ENCODE data around the gene SLC22A17.

The SLC22A17 gene

GRCh38 chr14:23376482-23377197 lies 24.0 kb upstream of the SLC22A17 start, which contains the start of gene CMTM5:
TSS of gene CMTM5 (plus strand) at chr14:23377046. CDS start at chr14:23377252, 206 bp downstream.
- no peak for TF ChIP-seq ZNF274 (IDR thresholded peaks at IDR 0.05; ENCODE audit: low read depth, low read length)
- H3K4me3 ChIP-seq (ENCODE audit: low read length) = no peak within 1 kb of the TSS

DNA sequence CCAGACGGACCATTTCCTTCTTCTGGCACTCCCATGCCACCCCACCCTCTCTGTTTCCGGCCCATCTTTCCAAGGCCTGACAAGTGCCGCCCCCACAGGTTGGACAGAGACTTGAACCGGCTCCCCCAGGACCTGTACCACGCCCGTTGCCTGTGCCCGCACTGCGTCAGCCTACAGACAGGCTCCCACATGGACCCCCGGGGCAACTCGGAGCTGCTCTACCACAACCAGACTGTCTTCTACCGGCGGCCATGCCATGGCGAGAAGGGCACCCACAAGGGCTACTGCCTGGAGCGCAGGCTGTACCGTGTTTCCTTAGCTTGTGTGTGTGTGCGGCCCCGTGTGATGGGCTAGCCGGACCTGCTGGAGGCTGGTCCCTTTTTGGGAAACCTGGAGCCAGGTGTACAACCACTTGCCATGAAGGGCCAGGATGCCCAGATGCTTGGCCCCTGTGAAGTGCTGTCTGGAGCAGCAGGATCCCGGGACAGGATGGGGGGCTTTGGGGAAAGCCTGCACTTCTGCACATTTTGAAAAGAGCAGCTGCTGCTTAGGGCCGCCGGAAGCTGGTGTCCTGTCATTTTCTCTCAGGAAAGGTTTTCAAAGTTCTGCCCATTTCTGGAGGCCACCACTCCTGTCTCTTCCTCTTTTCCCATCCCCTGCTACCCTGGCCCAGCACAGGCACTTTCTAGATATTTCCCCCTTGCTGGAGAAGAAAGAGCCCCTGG lies 23.0 kb upstream of the SLC22A17 start:
- TF ChIP-seq ZNF274 (IDR thresholded peaks at IDR 0.05; ENCODE audit: low read depth, low read length) = no peak
- no peak overlapping the region for H3K4me3 ChIP-seq (ENCODE audit: low read length)

DNA sequence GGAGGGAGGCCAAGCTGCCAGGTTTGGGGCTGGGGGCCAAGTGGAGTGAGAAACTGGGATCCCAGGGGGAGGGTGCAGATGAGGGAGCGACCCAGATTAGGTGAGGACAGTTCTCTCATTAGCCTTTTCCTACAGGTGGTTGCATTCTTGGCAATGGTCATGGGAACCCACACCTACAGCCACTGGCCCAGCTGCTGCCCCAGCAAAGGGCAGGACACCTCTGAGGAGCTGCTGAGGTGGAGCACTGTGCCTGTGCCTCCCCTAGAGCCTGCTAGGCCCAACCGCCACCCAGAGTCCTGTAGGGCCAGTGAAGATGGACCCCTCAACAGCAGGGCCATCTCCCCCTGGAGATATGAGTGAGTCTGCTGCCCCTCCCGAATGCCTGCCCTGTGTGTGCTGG lies 20.4 kb upstream of the SLC22A17 start:
- no peak for TF ChIP-seq ZNF274 (IDR thresholded peaks at IDR 0.05; ENCODE audit: low read depth, low read length)
- no peak overlapping the region for H3K4me3 ChIP-seq (ENCODE audit: low read length)

- TF ChIP-seq ZNF274 (IDR thresholded peaks at IDR 0.05; ENCODE audit: low read depth, low read length) = no peak
Observed at GRCh38 chr14:23372509-23372908, 19.8 kb upstream of the SLC22A17 start, which contains the start of gene IL25. TSS of gene IL25 (plus strand) at chr14:23372809.

DNA sequence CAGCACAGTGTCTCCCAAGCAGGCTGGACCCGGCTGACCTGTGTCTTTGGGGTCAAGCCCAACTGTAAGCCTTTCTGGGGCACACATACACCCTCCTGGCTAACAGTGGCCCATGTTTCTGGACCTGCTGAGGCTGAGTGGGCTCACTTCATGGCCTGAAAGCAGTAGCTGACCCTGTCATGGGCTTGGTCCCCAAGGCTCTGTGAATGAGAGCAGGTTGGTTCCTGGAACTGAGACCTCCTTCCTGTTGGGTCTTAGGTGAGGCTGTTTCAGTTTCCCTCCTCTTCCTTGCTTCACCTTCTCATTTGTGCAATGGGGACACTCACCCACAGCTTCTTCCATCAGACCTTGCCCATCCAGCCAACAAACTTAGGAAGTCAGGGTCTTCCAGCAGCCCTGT lies 19.2 kb upstream of the SLC22A17 start:
- no peak overlapping the region for H3K4me3 ChIP-seq (ENCODE audit: low read length)
- TF ChIP-seq ZNF274 (IDR thresholded peaks at IDR 0.05; ENCODE audit: low read depth, low read length) = no peak

More at GRCh38 chr14:23372509-23372908, 19.8 kb upstream of the SLC22A17 start, which contains the start of gene IL25:
- H3K4me3 ChIP-seq (ENCODE audit: low read length) = no peak within 1 kb of the TSS

DNA sequence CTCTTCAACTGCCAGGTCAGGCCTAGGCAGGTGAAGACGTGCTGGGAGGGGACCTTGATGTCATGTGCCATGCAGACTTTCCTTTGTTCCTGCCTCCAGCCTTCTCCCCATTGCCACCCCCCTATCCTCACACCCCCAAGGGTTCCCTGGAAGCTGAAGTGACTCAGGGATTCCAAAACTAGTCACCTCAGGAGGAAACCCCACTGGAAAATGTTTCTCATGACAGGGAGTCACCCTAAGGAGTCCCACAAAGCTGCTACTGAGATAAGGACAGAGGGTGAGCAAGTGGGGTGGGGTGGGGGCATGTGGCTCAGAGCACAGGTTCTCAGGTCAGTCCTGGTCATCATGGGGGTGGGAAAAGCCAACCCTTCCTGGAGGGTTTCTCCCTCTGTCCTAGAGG lies 17.5 kb upstream of the SLC22A17 start:
- H3K4me3 ChIP-seq (ENCODE audit: low read length) = no peak overlapping the region
- TF ChIP-seq ZNF274 (IDR thresholded peaks at IDR 0.05; ENCODE audit: low read depth, low read length) = no peak

GRCh38 chr14:23366426-23366921 lies 13.8 kb upstream of the SLC22A17 start:
- no peak overlapping the region for H3K4me3 ChIP-seq (ENCODE audit: low read length)
- no peak for TF ChIP-seq ZNF274 (IDR thresholded peaks at IDR 0.05; ENCODE audit: low read depth, low read length)

DNA sequence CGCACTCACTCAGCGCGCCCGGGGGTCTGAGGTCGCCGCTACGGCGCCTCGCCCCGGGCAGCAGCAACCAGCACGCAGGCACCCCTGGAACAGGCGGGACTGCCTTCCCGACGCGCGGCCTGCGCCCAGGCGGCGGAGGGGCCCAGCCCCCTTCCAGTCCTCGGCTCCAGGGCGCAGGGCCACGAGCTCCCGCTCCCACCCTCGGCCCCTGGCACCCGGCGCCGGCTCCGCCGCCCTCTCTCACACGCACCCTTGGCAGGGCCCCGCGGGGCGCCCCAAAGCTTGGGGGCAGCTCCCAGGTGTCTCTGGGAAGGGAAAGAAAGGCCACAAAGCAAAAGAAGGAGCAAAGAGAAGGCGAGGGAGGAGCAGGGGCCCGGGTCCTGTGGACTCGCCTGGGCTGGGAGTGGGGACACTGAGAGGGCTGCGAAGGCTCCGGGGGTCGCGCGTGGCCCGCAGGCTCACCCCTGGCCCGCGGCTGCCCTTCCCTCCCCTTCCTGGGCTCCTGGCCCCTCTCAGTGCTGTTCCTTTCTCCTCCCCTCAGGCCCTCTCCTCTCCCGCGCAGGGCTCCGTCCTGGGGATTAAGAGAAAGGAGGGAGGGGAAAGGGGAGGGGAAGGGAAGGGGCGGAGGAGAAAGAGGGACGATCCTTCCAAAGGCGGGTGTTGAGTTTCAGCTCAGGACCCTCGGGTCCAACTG lies 13.2 kb upstream of the SLC22A17 start:
- TF ChIP-seq ZNF274 (IDR thresholded peaks at IDR 0.05; ENCODE audit: low read depth, low read length) = no peak
- no peak overlapping the region for H3K4me3 ChIP-seq (ENCODE audit: low read length)

DNA sequence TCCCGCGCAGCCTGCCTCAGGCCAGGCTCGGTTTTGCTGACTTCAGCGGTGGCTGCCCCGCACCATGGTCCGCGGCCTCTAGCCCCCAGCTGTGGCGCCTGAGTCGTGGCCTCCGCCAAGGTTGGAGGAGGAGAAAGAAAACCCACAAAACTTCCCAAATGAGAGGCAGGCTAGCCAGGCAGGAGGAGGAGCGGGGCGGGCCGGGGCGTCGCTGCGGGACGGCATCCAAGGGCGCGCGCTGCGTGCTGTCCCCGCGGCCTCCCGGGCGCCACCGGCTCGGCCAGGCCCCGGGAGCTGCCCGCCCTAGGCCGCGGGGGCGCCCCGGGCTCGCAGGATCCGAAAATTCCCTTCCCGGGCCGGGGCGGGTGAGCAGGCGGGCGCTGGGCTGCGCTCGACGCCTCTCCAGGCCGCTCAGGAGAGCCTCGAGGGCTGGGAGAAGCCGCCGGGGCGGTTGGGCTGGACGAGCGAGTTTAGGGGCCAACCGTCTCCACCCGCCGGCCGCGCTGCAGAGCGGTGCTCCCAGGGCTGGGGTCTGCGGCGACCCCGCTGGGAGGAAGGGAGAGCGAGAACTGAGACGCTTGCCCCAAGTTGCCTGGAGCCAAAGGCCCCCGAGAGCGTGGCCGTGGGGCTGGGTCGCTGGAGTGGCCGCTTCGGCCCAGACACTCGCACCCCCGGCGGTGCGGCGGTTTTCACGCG lies 12.5 kb upstream of the SLC22A17 start, which contains the start of gene EFS:
EFS (minus strand) TSS at position 137 of the 696 bp plus-strand sequence. CDS start 147 bp downstream, outside the sequence.
- H3K4me3 ChIP-seq (ENCODE audit: low read length) = no peak within 1 kb of the TSS
- no peak for TF ChIP-seq ZNF274 (IDR thresholded peaks at IDR 0.05; ENCODE audit: low read depth, low read length)

DNA sequence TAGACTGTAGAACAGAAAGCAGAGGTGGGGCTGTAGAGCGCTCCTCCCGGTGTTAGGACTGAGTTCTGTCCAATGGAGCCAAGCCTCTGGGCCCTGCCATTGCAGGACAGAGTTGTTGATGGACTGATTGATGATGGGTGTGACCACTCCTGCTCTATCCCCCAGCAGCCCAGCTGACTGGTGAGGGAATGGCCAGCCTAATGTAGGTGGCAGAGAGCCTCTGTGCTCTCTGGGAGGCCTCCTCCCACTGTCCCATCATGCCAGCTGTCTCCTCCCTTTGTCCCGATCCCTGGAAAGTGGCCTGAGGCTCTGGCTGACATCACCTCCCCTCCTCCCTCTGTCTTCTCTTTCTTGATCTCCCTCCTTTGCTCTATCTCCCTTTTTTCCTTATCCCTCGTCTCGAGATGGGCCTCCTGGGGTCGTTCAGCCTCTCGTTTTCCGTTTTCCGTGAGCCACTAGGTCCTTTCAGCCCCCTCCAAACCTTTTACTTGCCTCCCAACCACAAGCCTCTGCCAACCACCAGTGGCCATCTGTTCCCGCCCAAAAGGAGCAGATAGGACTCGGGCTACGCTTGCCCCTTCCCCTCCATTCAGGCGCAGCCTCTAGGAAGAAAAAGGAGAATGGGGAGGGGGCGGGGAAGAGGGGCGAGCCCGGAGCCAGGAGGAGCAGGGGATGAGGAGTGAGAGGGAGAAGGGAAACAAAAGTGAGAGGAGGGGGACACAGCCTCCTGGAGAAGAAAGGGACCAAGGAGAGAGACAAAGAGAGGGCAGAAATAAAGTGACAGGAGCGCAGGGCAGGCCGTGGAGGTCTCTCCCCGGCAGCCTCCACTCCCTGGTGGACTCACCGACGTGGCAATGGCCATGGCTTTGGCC lies 11.7 kb upstream of the SLC22A17 start:
- no peak for TF ChIP-seq ZNF274 (IDR thresholded peaks at IDR 0.05; ENCODE audit: low read depth, low read length)
- H3K4me3 ChIP-seq (ENCODE audit: low read length) = no peak overlapping the region

DNA sequence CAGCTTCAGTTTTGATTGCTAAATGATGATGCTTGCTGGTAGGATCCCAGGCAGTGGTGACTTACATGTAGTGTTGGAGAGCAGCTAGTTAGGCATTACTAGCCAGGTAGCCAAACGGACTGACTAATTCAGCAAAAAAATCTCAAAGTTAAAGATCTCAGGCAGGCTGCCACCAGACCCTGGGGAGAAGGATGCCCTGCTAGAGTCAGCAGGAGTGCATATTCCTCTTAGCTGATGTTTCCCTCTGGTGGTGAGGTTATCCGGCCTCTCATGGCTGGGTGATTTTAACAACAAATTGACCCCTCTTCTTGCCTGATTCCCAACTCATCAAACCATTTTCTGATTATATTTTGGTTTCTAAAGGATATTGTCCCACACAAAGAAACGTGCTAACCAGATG lies 9.5 kb upstream of the SLC22A17 start:
- H3K4me3 ChIP-seq (ENCODE audit: low read length) = no peak overlapping the region
- no peak for TF ChIP-seq ZNF274 (IDR thresholded peaks at IDR 0.05; ENCODE audit: low read depth, low read length)

- no peak for TF ChIP-seq ZNF274 (IDR thresholded peaks at IDR 0.05; ENCODE audit: low read depth, low read length)
- no peak overlapping the region for H3K4me3 ChIP-seq (ENCODE audit: low read length)
Observed at GRCh38 chr14:23361763-23362162, 9.1 kb upstream of the SLC22A17 start.

- TF ChIP-seq ZNF274 (IDR thresholded peaks at IDR 0.05; ENCODE audit: low read depth, low read length) = no peak
- no peak overlapping the region for H3K4me3 ChIP-seq (ENCODE audit: low read length)
Observed at GRCh38 chr14:23361320-23361719, 8.6 kb upstream of the SLC22A17 start.

Measured in GM08714 (cell line).